HG03342 (cell line): Measurements from ENCODE around the gene CKB.

Experiments used
- ATAC-seq: cut with Tn5 transposase; IDR thresholded peaks from one replicate; pipeline ENCODE4 v1.9.1; 2021; ENCODE audit warnings: mild to moderate bottlenecking, moderate library complexity; ENCODE audit not compliant: unreplicated experiment

Gene CKB

DNA sequence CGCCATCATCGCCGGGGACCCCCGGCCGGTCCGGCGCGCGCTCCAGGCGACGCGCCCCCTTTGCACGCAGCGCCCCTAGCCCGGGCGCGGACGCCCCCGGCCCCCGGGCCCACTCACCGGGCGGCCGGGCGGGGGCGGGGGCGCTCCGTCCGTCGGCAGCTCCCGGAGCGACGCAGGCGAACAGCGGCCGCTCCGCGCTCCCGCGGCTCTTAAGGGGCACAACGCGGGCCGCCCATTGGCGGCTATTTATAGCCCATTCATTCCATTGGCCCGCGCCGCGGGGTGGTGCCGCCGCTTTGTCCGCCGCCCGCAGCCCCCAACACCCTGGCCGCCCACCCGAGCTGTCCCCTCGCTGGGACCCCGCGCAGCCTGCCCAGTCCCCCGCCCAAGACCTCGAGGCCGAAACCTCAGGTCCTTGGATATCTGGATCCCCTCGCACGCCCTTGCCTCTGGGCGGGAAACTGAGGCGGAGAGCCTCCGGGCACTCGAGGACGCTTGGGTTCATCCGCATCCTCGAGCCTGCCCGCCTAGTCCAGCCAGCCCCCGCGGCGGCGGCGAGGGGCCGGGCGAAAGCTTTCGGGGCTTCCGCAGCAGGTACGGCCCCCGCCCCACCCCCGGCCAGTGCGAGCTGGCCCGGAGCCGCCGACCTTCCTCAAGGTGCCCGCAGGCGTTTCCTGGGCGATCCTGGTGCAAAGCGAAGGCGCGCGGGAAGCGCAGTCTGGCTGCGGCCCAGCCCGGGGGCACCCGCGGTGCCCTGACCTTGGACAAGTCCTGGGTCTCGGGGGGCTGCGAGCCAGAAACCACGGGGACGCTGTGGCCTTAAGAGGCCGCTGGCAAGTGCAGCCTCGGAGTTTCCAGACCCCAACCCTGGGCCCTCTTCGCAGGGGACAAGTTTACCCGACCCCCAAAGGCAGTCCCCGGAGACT is at the start of gene CKB:
CKB (minus strand) TSS at position 182 of the 926 bp plus-strand sequence. CDS start 337 bp downstream, outside the sequence.
- no peak for ATAC-seq

DNA sequence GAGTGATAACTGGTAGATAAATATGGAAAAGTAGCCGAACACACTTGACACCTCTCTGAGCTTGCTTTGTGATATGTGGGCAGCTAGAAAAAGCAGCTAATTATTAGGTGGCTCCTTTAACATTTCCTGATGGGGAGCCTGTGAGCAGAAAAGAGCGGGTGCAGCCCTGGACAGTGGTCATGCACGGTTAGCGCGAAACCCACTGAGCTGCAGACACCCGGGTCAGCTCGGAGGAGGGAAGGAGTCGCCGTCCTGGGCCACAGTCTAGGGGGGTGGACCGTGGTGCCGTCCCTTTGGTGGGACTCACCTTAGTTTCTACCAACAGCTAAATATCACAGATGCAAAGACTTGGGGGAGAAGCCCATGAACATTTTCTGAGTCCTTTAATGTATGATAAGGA is 46.8 kb upstream of the CKB start:
- no peak for ATAC-seq

GRCh38 chr14:103568952-103569351 is 46.3 kb upstream of the CKB start:
- ATAC-seq: no peak

DNA sequence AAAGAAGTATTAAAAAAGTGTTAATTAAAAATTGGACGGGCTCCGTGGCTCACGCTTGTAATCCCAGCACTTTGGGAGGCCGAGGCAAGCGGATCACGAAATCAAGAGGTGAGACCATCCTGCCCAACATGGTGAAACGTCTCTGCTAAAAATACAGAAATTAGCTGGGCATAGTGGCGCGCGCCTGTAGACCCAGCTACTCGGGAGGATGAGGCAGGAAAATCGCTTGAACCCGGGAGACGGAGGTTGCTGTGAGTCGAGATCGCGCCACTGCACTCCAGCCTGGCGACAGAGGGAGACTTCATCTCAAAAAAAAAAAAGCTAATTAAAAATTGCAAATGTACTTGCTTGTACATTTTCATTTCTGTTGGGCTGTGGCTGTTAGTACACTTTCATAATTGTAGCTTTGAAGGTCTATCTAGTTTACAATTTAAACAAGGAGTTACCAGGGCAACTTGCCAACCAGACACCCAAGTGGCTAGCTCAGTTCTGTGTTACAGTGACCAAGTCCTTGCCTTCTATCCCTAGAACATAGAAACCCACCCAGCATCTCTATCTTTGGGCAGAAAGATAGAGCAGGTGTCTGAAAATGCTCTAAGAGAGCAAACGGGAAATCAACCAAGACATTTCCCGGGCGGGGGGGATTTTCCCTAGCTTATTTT is 41.3 kb upstream of the CKB start:
- no peak for ATAC-seq

DNA sequence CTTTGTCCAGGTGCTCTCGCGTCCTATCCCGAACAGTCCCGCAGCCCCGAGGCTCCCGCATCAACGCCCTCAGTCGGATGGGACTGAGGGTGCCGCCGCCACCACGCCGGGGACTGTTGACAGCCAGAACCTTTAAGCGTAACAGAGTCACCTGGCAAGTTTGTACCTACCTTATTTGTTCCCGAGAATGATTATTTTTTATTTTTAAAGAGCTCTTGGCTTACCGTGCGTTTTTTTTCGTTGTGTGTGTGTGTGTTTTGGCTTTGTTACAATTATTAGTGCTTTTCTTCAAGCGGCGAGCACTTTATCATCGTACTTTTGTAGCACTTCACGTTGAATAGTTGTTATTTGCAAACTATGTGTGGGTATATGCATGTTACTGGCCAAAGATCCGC is 40.6 kb upstream of the CKB start:
- ATAC-seq: no peak

- peak; percentile 69 for ATAC-seq
Observed at GRCh38 chr14:103562429-103563225, 40.0 kb upstream of the CKB start, which contains the start of the genes BAG5 and COA8. TSS of gene BAG5 (minus strand) at chr14:103562657. CDS start at chr14:103561164, 1,493 bp downstream. TSS of gene COA8 (plus strand) at chr14:103562960. CDS start at chr14:103563002, 42 bp downstream.

DNA sequence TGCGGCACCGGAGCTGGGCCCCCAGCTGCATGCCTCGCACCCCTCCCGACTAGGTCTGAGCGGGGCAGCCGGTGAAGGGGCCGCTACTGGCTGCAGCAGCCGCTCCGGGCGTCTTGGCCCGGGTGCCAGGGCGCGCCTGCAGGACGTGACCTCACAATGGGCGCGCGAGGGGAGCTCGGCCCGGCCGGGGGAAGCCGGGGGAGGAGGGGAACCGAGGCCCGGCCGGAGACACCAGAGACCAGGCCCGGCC is 39.5 kb upstream of the CKB start:
- no peak for ATAC-seq

- peak; percentile 25 for ATAC-seq
Observed at GRCh38 chr14:103561381-103562178, 39.0 kb upstream of the CKB start.

DNA sequence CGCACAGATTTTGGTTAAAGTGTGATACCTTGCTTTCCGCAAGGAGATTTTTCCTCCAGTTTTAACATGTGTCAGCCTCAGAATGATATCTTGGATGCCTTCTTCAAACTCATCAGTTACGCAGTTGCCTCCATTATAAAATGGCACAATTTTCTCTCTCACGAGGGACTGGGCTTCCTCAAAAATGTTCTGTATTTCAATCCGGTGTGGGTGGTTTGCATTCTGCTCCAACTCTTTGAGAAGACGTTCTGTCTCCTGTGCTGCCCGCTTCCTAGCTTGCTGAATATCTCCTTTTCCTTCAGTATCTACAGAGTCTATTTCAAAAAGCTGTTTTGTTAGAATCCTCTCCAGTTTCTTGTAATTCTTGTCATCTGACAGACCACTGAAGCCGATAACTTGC is 38.1 kb upstream of the CKB start:
- ATAC-seq: no peak

- no peak for ATAC-seq
Observed at GRCh38 chr14:103559766-103560165, 37.1 kb upstream of the CKB start.

GRCh38 chr14:103558071-103558882 is 35.6 kb upstream of the CKB start:
- no peak for ATAC-seq

- no peak for ATAC-seq
Observed at GRCh38 chr14:103556946-103557758, 34.5 kb upstream of the CKB start.

GRCh38 chr14:103555559-103556337 is 33.1 kb upstream of the CKB start:
- no peak for ATAC-seq

DNA sequence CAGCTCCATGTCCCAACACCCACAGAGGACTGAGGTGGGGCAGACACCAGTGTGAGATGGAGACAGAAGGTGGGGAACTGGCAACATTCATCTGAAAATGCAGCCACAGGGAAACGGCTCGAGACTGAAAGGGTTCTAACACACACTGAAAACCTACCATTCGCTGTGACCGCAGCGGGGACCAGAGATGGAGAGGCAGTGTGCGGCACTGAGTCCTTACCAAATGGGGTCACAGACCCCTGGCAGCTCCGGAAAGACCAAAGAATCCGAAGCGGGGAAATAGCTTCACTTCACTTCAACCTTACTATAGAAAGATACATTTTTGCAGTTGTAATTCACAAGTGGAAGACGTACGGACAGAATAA is 30.2 kb upstream of the CKB start:
- ATAC-seq: no peak

- ATAC-seq: no peak
Observed at GRCh38 chr14:103552011-103552845, 29.6 kb upstream of the CKB start.

GRCh38 chr14:103551338-103551762 is 28.7 kb upstream of the CKB start:
- no peak for ATAC-seq
